Prostate gland (tissue), 2 donors: ENCODE data around the gene HGFAC. TPM values are rescaled to one million over a fixed set of nuclear protein-coding genes. Genes with fewer than 3 reads are reported as not detected.

ENCODE experiments used
- DNase-seq: peaks from one replicate; pipeline ENCODE4 v3.0.0-alpha.2; 2019; ENCODE audit warnings: low spot score
- H3K27ac ChIP-seq, 2 donors: fragments of 200-600 bp; sonication (generic); 2 replicates each; pipeline ENCODE4 v1.5.1; 2017 to 2019
- H3K27me3 ChIP-seq: fragments of 200-600 bp; sonication (generic); replicated peaks from 2 replicates; pipeline ENCODE4 v1.5.1; 2019; ENCODE audit not compliant: insufficient read depth
- H3K36me3 ChIP-seq, 2 donors: fragments of 200-600 bp; sonication (generic); 1 replicate in 1 of 2; 2 replicates in 1 of 2; pipeline versions ENCODE4 v1.5.1 to v1.8.1; 2017 to 2019
- H3K4me1 ChIP-seq: fragments of 200-600 bp; sonication (generic); replicated peaks from 2 replicates; pipeline ENCODE4 v1.5.1; 2019
- H3K4me3 ChIP-seq, 2 donors: fragments of 200-600 bp; sonication (generic); 2 replicates each; pipeline ENCODE4 v1.5.1; 2017 to 2019
- H3K9me3 ChIP-seq: fragments of 200-600 bp; sonication (generic); 2 replicates; pipeline ENCODE4 v1.5.1; 2017
- CTCF ChIP-seq, 4 experiments: fragments of 200-600 bp in 2 of 4; fragments of 450-650 bp in 2 of 4; sonication (generic) in 2 of 4; IDR thresholded peaks; 1 replicate in 3 of 4; 2 replicates in 1 of 4; pipeline ENCODE4 v1.5.1; 2016 to 2019; ENCODE audit warnings: antibody characterized with exemption in 4 of 4, mild to moderate bottlenecking in 2 of 4, moderate library complexity in 2 of 4
- POLR2A ChIP-seq: fragments of 450-650 bp; IDR thresholded peaks from one replicate; pipeline ENCODE4 v1.6.1; 2016; ENCODE audit warnings: antibody characterized with exemption, mild to moderate bottlenecking
- POLR2AphosphoS5 ChIP-seq: sonication (generic); formaldehyde crosslinking; IDR thresholded peaks from one replicate; pipeline ENCODE4 v1.6.1; 2017; ENCODE audit warnings: antibody characterized with exemption
- WGBS: methylation state at CpG from one replicate; pipeline ENCODE4 v1.1.5; 2018; 5-methylcytosine and 5-hydroxymethylcytosine counted together
- intact Hi-C: fragments of 100-400 bp; cut with DNase I; formaldehyde crosslinking; loops from one replicate; pipeline ENCODE4 v1.14.2; 2022
- total RNA-seq, 2 donors: library from RNA; depleted of rRNA; stranded (reverse); fragments of >200 nt; gene quantifications; one replicate each; pipeline ENCODE4 v1.1.0, GENCODE V29; 2016

Gene HGFAC
- total RNA-seq, 2 donors from 2014 or later = 0.27 to 1.9 TPM

GRCh38 chr4:3404546-3404945 is 37.2 kb upstream of the HGFAC start:
- no peak for TF ChIP-seq POLR2A
- Histone ChIP-seq H3K27me3 (no peaks in the 10 kb centered on the region), H3K27ac (no peak overlapping the region), H3K9me3 (no peaks in the 10 kb centered on the region), H3K4me3 (no peak overlapping the region), H3K4me1 (no peaks in the 10 kb centered on the region), H3K36me3 (no peaks in the 10 kb centered on the region)
- 97% methylated on average over 4 of the region's 4 CpGs for WGBS
- intact Hi-C loops = no loop called here
- DNase-seq = no peak

DNA sequence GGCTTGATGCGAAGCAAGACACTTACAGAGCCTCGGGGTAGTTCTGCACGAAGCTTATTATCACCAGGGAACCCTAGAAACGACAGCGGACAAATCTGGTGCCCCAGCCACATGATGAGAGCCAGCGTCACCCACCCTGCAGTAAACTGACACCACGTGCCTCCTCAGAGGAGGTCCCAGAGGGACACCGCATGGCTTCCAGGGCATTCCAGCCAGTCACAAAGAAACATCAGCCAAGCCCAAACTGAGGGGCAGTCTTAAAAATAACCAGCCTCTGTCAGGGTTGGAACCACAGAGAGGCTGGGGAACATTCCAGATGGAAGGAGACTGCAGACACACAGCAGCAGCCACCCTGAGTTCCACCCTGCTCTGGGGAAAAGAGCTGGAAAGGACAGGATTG is 36.6 kb upstream of the HGFAC start:
- Histone ChIP-seq H3K36me3 (no peaks in the 10 kb centered on the region), H3K27ac (no peak overlapping the region), H3K4me1 (no peaks in the 10 kb centered on the region), H3K27me3 (no peaks in the 10 kb centered on the region), H3K9me3 (no peaks in the 10 kb centered on the region), H3K4me3 (no peak overlapping the region)
- no peak for TF ChIP-seq POLR2AphosphoS5
- TF ChIP-seq POLR2A = no peak
- no peak for TF ChIP-seq CTCF (IDR thresholded peaks at IDR 0.05)
- no peak for DNase-seq
- WGBS = 82% methylated on average over 8 of the region's 8 CpGs
- intact Hi-C loops = no loop called here

GRCh38 chr4:3406021-3406420 is 35.7 kb upstream of the HGFAC start:
- no peak for TF ChIP-seq CTCF (IDR thresholded peaks at IDR 0.05)
- no peak for TF ChIP-seq POLR2AphosphoS5
- TF ChIP-seq POLR2A = no peak
- no peaks in the 10 kb centered on the region for H3K4me1 ChIP-seq
- H3K9me3 ChIP-seq = no peaks in the 10 kb centered on the region
- 94% methylated on average over 13 of the region's 13 CpGs for WGBS
- no peak for DNase-seq
- no peak overlapping the region for H3K4me3 ChIP-seq
- no peaks in the 10 kb centered on the region for H3K27me3 ChIP-seq
- no peak overlapping the region for H3K27ac ChIP-seq
- intact Hi-C loops = no loop called here
- H3K36me3 ChIP-seq = no peaks in the 10 kb centered on the region

DNA sequence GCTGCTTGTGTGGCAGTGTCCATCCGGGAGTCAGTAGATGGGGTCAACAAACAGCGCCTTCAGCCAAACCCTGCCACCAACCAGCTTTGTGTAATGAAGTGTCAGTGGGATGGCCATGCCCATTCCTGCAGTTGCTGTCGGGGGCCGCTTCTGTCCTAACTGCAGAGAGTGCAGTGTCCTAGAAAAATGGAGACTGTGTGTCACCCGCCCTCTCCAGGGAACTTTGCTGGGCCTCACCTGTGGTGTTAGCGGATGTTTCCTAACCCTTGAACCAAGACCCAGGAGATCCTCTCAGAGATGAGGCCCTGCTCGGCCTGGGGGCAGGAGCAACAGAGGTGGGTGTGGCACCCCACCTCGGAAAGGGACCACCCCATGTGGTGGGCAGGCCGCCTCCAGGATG is 35.3 kb upstream of the HGFAC start:
- intact Hi-C loops = no loop called here
- Histone ChIP-seq H3K4me1 (no peaks in the 10 kb centered on the region), H3K27ac (no peak overlapping the region), H3K4me3 (no peak overlapping the region), H3K36me3 (no peaks in the 10 kb centered on the region), H3K27me3 (no peaks in the 10 kb centered on the region), H3K9me3 (no peaks in the 10 kb centered on the region)
- 93% methylated on average over 9 of the region's 9 CpGs for WGBS
- TF ChIP-seq POLR2AphosphoS5 (no peak), CTCF (IDR thresholded peaks at IDR 0.05) (no peak), POLR2A (no peak)
- DNase-seq = no peak

DNA sequence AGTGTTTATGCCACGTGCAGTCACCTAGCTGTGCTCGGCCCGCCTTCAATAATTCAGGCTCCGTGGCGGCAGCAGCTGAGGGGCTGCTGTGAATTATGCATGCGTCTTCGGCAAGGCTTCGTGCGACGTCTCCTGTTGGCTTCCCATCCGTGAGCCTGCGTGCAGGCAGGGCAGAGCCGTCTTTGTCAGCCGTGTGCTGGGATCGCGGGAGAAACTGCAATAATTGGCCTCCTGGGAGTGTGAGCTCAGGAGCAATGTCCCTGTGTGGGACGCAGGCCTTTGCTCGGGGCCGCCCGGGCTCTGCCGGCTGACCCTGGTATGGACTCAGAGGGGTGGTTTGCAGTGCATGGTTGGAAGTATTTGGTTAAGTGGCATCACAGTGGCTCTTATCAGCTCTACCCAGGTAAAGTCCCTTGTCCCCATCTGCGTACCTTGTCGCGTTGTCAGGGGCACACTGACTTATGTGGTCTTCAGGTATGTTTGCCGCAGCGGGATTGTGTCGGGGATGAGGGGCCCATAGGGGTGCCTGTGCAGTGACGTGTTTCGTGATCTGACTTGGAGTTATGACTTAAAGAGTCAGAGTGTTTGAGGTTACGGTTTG is 34.5 kb upstream of the HGFAC start:
- Histone ChIP-seq H3K27me3 (no peaks in the 10 kb centered on the region), H3K4me3 (no peak overlapping the region), H3K4me1 (no peaks in the 10 kb centered on the region), H3K9me3 (no peaks in the 10 kb centered on the region), H3K36me3 (no peaks in the 10 kb centered on the region), H3K27ac (no peak overlapping the region)
- no peak for DNase-seq
- WGBS = 87% methylated on average over 30 of the region's 30 CpGs
- intact Hi-C loops = no loop called here
- TF ChIP-seq POLR2A (no peak), POLR2AphosphoS5 (no peak), CTCF (IDR thresholded peaks at IDR 0.05) (no peak)
